H1 (cell line): ENCODE measurements around the gene LMX1A. TPM values are rescaled to one million over a fixed set of nuclear protein-coding genes. Genes with fewer than 3 reads are reported as not detected.

Source experiments
- CTCF ChIA-PET: fragments of 300-600 bp; sonication (Branson Sonifier 250); formaldehyde crosslinking; loops from one replicate; lab custom pipeline; 2021; ENCODE audit not compliant: partially characterized antibody; lab: Charles Lee
- POLR2A ChIA-PET: fragments of 300-600 bp; sonication (Branson Sonifier 250); formaldehyde crosslinking; loops from one replicate; lab custom pipeline; 2021; ENCODE audit warnings: inconsistent platforms; ENCODE audit not compliant: partially characterized antibody; lab: Charles Lee
- DNase-seq, 2 experiments: peaks; one replicate each; pipeline versions ENCODE4 v3.0.0 to v3.0.0-alpha.2; 2010 to 2022; ENCODE audit warnings: low spot score in 2 of 2, low read depth in 1 of 2, mixed read lengths in 1 of 2
- FAIRE-seq: peaks from 2 replicates; lab custom pipeline; 2011; peaks lifted over from hg19 to GRCh38; lab: Jason Lieb, UNC
- H2AFZ ChIP-seq: 2 replicates; pipeline ENCODE4 v1.8.1; 2012; ENCODE audit warnings: low read length, inconsistent platforms
- H2AK5ac ChIP-seq: 2 replicates; pipeline ENCODE4 v1.6.1; 2013; ENCODE audit warnings: low read depth, low read length
- H2BK120ac ChIP-seq: replicated peaks from 2 replicates; pipeline ENCODE3; 2013; ENCODE audit warnings: low read depth, low read length, inconsistent platforms
- H2BK12ac ChIP-seq: 2 replicates; pipeline ENCODE4 v1.6.1; 2013; ENCODE audit warnings: low read depth, low read length
- H2BK15ac ChIP-seq: 2 replicates; pipeline ENCODE4 v1.6.1; 2013; ENCODE audit warnings: low read length
- H2BK20ac ChIP-seq: 2 replicates; pipeline ENCODE4 v1.6.1; 2013; ENCODE audit warnings: low read length
- H2BK5ac ChIP-seq: 2 replicates; pipeline ENCODE4 v1.6.1; 2013; ENCODE audit warnings: low read depth, low read length
- H3K14ac ChIP-seq: 2 replicates; pipeline ENCODE4 v1.6.1; 2013; ENCODE audit warnings: inconsistent platforms; ENCODE audit not compliant: insufficient read length
- H3K18ac ChIP-seq: 2 replicates; pipeline ENCODE4 v1.6.1; 2013; ENCODE audit warnings: low read length; ENCODE audit errors: extremely low read depth
- H3K23ac ChIP-seq: 2 replicates; pipeline ENCODE4 v1.6.1; 2013; ENCODE audit warnings: inconsistent platforms; ENCODE audit not compliant: insufficient read length
- H3K23me2 ChIP-seq: 2 replicates; pipeline ENCODE4 v1.6.1; 2013; ENCODE audit warnings: low read depth, low read length
- H3K27ac ChIP-seq: 2 replicates; pipeline ENCODE4 v1.6.1; 2011; ENCODE audit warnings: low read depth, low read length, inconsistent platforms
- H3K27me3 ChIP-seq, 4 experiments: replicated peaks in 1 of 4; 1 replicate in 1 of 4; 2 replicates in 3 of 4; pipeline versions ENCODE4 v1.6.1 to v1.8.1; 2011 to 2013; ENCODE audit warnings: low read length in 3 of 4, mild to moderate bottlenecking in 3 of 4, inconsistent platforms in 2 of 4, mixed read lengths in 2 of 4, moderate library complexity in 1 of 4; ENCODE audit not compliant: control insufficient read depth in 3 of 4, insufficient read depth in 3 of 4; ENCODE audit errors: extremely low read depth in 1 of 4
- H3K36me3 ChIP-seq, 4 experiments: 2 replicates each; pipeline versions ENCODE4 v1.6.1 to v1.8.1; 2011 to 2013; ENCODE audit warnings: mild to moderate bottlenecking in 4 of 4, low read length in 3 of 4, moderate library complexity in 2 of 4, control low read depth in 1 of 4, inconsistent platforms in 1 of 4; ENCODE audit not compliant: insufficient read depth in 4 of 4, control insufficient read depth in 2 of 4
- H3K4ac ChIP-seq: replicated peaks from 2 replicates; pipeline ENCODE3; 2013; ENCODE audit warnings: low read length, low read depth, mixed read lengths, inconsistent platforms; ENCODE audit not compliant: insufficient read length
- H3K4me1 ChIP-seq, 4 experiments: replicated peaks in 1 of 4; 1 replicate in 1 of 4; 2 replicates in 3 of 4; pipeline versions ENCODE4 v1.6.1 to v1.8.1; 2011 to 2013; ENCODE audit warnings: low read length in 3 of 4, inconsistent platforms in 2 of 4, mixed read lengths in 1 of 4; ENCODE audit not compliant: insufficient read depth in 4 of 4, control insufficient read depth in 3 of 4
- H3K4me2 ChIP-seq, 2 experiments: 2 replicates each; pipeline versions ENCODE4 v1.6.1 to v1.8.1; 2011 to 2013; ENCODE audit warnings: low read depth in 2 of 2, low read length in 2 of 2, control low read depth in 1 of 2, inconsistent platforms in 1 of 2, mild to moderate bottlenecking in 1 of 2; ENCODE audit not compliant: insufficient read depth in 1 of 2
- H3K4me3 ChIP-seq, 4 experiments: fragments of 200-600, 300-600 bp in 1 of 4; sonication (generic), shearing (Covaris generic), sonication (Bioruptor Twin) in 1 of 4; 2 replicates each; pipeline versions ENCODE4 v1.5.1 to v1.8.1; 2011 to 2016; ENCODE audit warnings: low read length in 4 of 4, low read depth in 3 of 4, control low read depth in 2 of 4, inconsistent platforms in 2 of 4, mild to moderate bottlenecking in 2 of 4, mixed read lengths in 1 of 4, moderate library complexity in 1 of 4; ENCODE audit not compliant: insufficient read depth in 2 of 4; ENCODE audit errors: extremely low read depth in 1 of 4
- H3K56ac ChIP-seq: replicated peaks from 2 replicates; pipeline ENCODE3; 2013; ENCODE audit warnings: low read depth, mild to moderate bottlenecking, mixed read lengths, low read length, inconsistent platforms; ENCODE audit not compliant: insufficient read length
- H3K79me1 ChIP-seq: 2 replicates; pipeline ENCODE4 v1.6.1; 2013; ENCODE audit warnings: low read depth, low read length, control low read depth
- H3K79me2 ChIP-seq, 2 experiments: 2 replicates each; pipeline versions ENCODE4 v1.6.1 to v1.8.1; 2012 to 2013; ENCODE audit warnings: low read length in 2 of 2, mild to moderate bottlenecking in 2 of 2, inconsistent platforms in 1 of 2; ENCODE audit not compliant: insufficient read depth in 2 of 2, control insufficient read depth in 1 of 2
- H3K9ac ChIP-seq, 4 experiments: replicated peaks in 1 of 4; 1 replicate in 1 of 4; 2 replicates in 3 of 4; pipeline versions ENCODE4 v1.6.1 to v1.8.1; 2011 to 2013; ENCODE audit warnings: low read depth in 3 of 4, low read length in 3 of 4, control low read depth in 2 of 4, mild to moderate bottlenecking in 2 of 4, moderate library complexity in 2 of 4, inconsistent platforms in 1 of 4; ENCODE audit errors: extremely low read depth in 1 of 4
- H3K9me3 ChIP-seq, 2 experiments: 2 replicates each; pipeline versions ENCODE4 v1.6.1 to v1.8.1; 2012 to 2013; ENCODE audit warnings: mild to moderate bottlenecking in 2 of 2, moderate library complexity in 2 of 2, control low read depth in 1 of 2, inconsistent platforms in 1 of 2, low read depth in 1 of 2, low read length in 1 of 2, mixed read lengths in 1 of 2; ENCODE audit not compliant: insufficient read depth in 2 of 2
- H4K20me1 ChIP-seq, 2 experiments: replicated peaks in 1 of 2; 2 replicates each; pipeline versions ENCODE3 to v1.8.1; 2011 to 2013; ENCODE audit warnings: inconsistent platforms in 2 of 2, low read length in 2 of 2, mild to moderate bottlenecking in 1 of 2; ENCODE audit not compliant: insufficient read depth in 2 of 2, control insufficient read depth in 1 of 2
- H4K5ac ChIP-seq: 2 replicates; pipeline ENCODE4 v1.6.1; 2013; ENCODE audit warnings: low read length, low read depth, mixed read lengths, inconsistent platforms; ENCODE audit not compliant: insufficient read length
- H4K8ac ChIP-seq: 2 replicates; pipeline ENCODE4 v1.8.0; 2013; ENCODE audit warnings: mild to moderate bottlenecking, moderate library complexity, low read length, inconsistent platforms; ENCODE audit not compliant: insufficient read depth; ENCODE audit errors: extremely low read depth
- H4K91ac ChIP-seq: replicated peaks from 2 replicates; pipeline ENCODE3; 2013; ENCODE audit warnings: low read length, mixed read lengths, inconsistent platforms; ENCODE audit not compliant: insufficient read length
- BCL11A ChIP-seq, 2 experiments: IDR thresholded peaks; one replicate each; pipeline ENCODE4 v1.6.1; 2011; ENCODE audit warnings: low read depth in 2 of 2, low read length in 2 of 2, mild to moderate bottlenecking in 2 of 2
- EGR1 ChIP-seq: IDR thresholded peaks from 2 replicates; pipeline ENCODE4 v1.6.1; 2011; ENCODE audit warnings: low read depth, low read length, borderline replicate concordance
- EZH2 ChIP-seq: fragments of 200-600 bp; sonication (generic); IDR thresholded peaks from 2 replicates; pipeline ENCODE4 v1.7.1; 2012; ENCODE audit warnings: low read depth, mild to moderate bottlenecking, moderate library complexity, low read length, inconsistent platforms; ENCODE audit not compliant: severe bottlenecking
- JUN ChIP-seq: IDR thresholded peaks from 2 replicates; pipeline ENCODE4 v1.6.1; 2011; ENCODE audit warnings: low read depth, mild to moderate bottlenecking, improper control_type of control experiment, low read length
- MAX ChIP-seq: IDR thresholded peaks from 2 replicates; pipeline ENCODE4 v1.6.1; 2012; ENCODE audit warnings: inconsistent platforms
- RAD21 ChIP-seq, 2 experiments: IDR thresholded peaks in 1 of 2; conservative IDR thresholded peaks in 1 of 2; 2 replicates each; pipeline ENCODE4 v1.6.1; 2011; ENCODE audit warnings: low read depth in 2 of 2, low read length in 2 of 2, improper control_type of control experiment in 1 of 2, inconsistent platforms in 1 of 2, mild to moderate bottlenecking in 1 of 2, moderate library complexity in 1 of 2
- SRF ChIP-seq: IDR thresholded peaks from 2 replicates; pipeline ENCODE4 v1.6.1; 2011; ENCODE audit warnings: mild to moderate bottlenecking, low read depth, low read length, moderate library complexity
- ZNF274 ChIP-seq: IDR thresholded peaks from 2 replicates; pipeline ENCODE4 v1.7.0; 2012; ENCODE audit warnings: low read length, borderline replicate concordance; ENCODE audit errors: extremely low read depth
- WGBS, 2 experiments: shearing (Covaris generic) in 1 of 2; methylation state at CpG; one replicate each; pipeline versions ENCODE4 v1.1.6 to v1.1.7; 2013 to 2015; ENCODE audit warnings: low lambda C conversion rate in 2 of 2, mixed read lengths in 2 of 2, inconsistent platforms in 1 of 2, low coverage in 1 of 2, missing lambda C conversion rate in 1 of 2; ENCODE audit not compliant: insufficient replicate concordance in 2 of 2, insufficient coverage in 1 of 2, insufficient read length in 1 of 2; ENCODE audit errors: extremely low coverage in 1 of 2, missing lambda C conversion rate in 1 of 2; 5-methylcytosine and 5-hydroxymethylcytosine counted together
- polyA plus RNA-seq, 7 experiments: library from polyadenylated mRNA; depleted of rRNA in 3 of 7; stranded (reverse) in 5 of 7; unstranded in 2 of 7; fragments of >200 nt in 5 of 7; fragments of 200-250 nt in 2 of 7; gene quantifications; 1 replicate in 5 of 7; 2 replicates in 1 of 7; 4 replicates in 1 of 7; pipeline versions ENCODE4 v1.2.1 to v1.2.3, GENCODE V29; 2011 to 2013; ENCODE audit warnings: missing spikeins in 2 of 7, mixed read lengths in 2 of 7
- total RNA-seq: library from RNA; stranded (reverse); fragmentation: NEBNext Ultra II Directional; extraction: Animal tissue kit (Norgen Biotek cat#: 25700); gene quantifications from 2 replicates; pipeline ENCODE4 v1.2.1, GENCODE V29; 2021

The LMX1A gene
- total and polyA plus RNA-seq, 2 of the 8 experiments (the other 6 are each of a cell fraction or from before 2014, with no cell fraction given) = not detected

- H3K4me1 ChIP-seq = no peaks in the 10 kb centered on the region
- no peak overlapping the region for H2BK12ac ChIP-seq
- no peak overlapping the region for H3K4me2 ChIP-seq
- no peak overlapping the region for H3K4me3 ChIP-seq
- no peaks in the 10 kb centered on the region for H4K20me1 ChIP-seq
- no peak overlapping the region for H2BK120ac ChIP-seq
- no peak for FAIRE-seq
- H3K18ac ChIP-seq = no peak overlapping the region
- no peak overlapping the region for H3K14ac ChIP-seq
- no peak overlapping the region for H3K23ac ChIP-seq
- ChIA-PET CTCF (interaction anchor here (1.1 to 1.3 kb wide), 3 partner anchors 9 to 70 kb away, joined by 3 to 6 read pairs (median 4); no protein-coding TSS in a partner anchor), POLR2A (no interaction called here)
- no peak overlapping the region for H2BK20ac ChIP-seq
- H2AK5ac ChIP-seq = no peak overlapping the region
- no peak overlapping the region for H3K27ac ChIP-seq
- H4K91ac ChIP-seq = no peak overlapping the region
- H3K79me2 ChIP-seq = no peaks in the 10 kb centered on the region
- H3K79me1 ChIP-seq = no peaks in the 10 kb centered on the region
- no peaks in the 10 kb centered on the region for H3K36me3 ChIP-seq
- H3K9ac ChIP-seq = no peak overlapping the region
- no peak overlapping the region for H2BK5ac ChIP-seq
- no peak overlapping the region for H2BK15ac ChIP-seq
- no peaks in the 10 kb centered on the region; a peak in 1 of 7 replicates for H3K27me3 ChIP-seq
- no peaks in the 10 kb centered on the region for H3K9me3 ChIP-seq
- WGBS, 2 experiments = 91% methylated on average over 2 of the region's 2 CpGs; no CpG with 5 or more reads in 1 of the 2 experiments
- DNase-seq = no peak
- no peak overlapping the region for H3K56ac ChIP-seq
- H4K5ac ChIP-seq = no peak overlapping the region
- H3K23me2 ChIP-seq = no peaks in the 10 kb centered on the region; the same call in 1 of the 2 replicates
- no peak overlapping the region for H2AFZ ChIP-seq
- no peak overlapping the region for H3K4ac ChIP-seq
- no peak overlapping the region for H4K8ac ChIP-seq
- TF ChIP-seq SRF = no peak
- TF ChIP-seq RAD21 (IDR thresholded peaks at IDR 0.05 in 1 of 2, conservative IDR thresholded peaks at IDR 0.05 in 1 of 2; ENCODE audit: low read depth in 2 of 2, low read length in 2 of 2) = no peak
- no peak for TF ChIP-seq ZNF274
- no peak for TF ChIP-seq EZH2
- no peak for TF ChIP-seq BCL11A (IDR thresholded peaks at IDR 0.05; ENCODE audit: low read depth in 2 of 2, low read length in 2 of 2)
- TF ChIP-seq EGR1 = no peak
- TF ChIP-seq JUN = no peak
- no peak for TF ChIP-seq MAX
These were observed 56.1 kb downstream of the LMX1A start for GRCh38 chr1:165300400-165300903.
